ENCODE data around the gene ITPRID2.

ITPRID2 gene

DNA sequence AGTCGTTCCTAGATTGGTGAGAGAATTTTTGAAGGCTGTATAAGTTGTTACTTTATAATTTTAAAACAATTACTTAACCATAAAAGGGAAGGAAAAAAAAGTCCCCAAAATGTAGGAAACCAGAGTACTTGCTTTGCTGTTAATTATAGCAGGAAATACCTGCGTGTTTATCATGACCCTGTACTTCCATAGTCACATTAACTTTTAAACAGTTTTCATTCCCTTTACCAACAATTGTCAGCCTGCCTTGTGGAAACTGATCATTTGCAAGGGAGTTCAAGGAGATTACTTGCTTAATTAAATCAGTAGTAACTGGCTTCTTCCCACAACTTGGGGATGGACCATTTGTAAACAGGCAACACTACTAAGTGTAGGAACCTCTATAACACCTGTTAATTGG is 6.4 kb upstream of the ITPRID2 start:
- TF ChIP-seq, protein P1, sequence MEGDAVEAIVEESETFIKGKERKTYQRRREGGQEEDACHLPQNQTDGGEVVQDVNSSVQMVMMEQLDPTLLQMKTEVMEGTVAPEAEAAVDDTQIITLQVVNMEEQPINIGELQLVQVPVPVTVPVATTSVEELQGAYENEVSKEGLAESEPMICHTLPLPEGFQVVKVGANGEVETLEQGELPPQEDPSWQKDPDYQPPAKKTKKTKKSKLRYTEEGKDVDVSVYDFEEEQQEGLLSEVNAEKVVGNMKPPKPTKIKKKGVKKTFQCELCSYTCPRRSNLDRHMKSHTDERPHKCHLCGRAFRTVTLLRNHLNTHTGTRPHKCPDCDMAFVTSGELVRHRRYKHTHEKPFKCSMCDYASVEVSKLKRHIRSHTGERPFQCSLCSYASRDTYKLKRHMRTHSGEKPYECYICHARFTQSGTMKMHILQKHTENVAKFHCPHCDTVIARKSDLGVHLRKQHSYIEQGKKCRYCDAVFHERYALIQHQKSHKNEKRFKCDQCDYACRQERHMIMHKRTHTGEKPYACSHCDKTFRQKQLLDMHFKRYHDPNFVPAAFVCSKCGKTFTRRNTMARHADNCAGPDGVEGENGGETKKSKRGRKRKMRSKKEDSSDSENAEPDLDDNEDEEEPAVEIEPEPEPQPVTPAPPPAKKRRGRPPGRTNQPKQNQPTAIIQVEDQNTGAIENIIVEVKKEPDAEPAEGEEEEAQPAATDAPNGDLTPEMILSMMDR (IDR thresholded peaks at IDR 0.05; ENCODE audit: borderline replicate concordance, control extremely low read depth, extremely low read depth, insufficient read depth, missing control alignments): no peak
- DNase-seq (ENCODE audit: low spot score): no peak
- in situ Hi-C loops (cut with MboI; ENCODE audit: low sequenced_read_pairs, unreplicated experiment): no loop called here

DNA sequence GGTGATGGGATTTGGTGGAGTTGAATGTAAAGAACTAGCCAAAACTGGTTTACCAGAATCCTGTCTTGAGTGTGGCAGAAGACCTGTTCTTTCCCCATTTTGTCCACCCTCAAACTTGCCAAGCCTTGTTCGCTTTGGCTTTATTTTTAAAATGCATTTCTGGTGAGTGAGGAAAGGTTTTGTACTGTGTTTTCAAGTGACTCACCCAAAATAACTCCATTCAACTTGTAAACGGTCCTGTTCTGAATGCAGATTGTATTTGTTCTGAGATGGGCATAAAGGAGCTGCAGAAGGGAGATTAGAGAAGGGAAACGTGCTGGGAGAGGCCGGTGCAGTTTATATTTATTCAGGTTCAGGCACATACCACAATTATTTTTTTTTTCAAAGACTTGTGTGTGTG is 5.3 kb upstream of the ITPRID2 start:
- TF ChIP-seq, protein P1 (IDR thresholded peaks at IDR 0.05; ENCODE audit: borderline replicate concordance, control extremely low read depth, extremely low read depth, insufficient read depth, missing control alignments): no peak
- in situ Hi-C loops (cut with MboI; ENCODE audit: low sequenced_read_pairs, unreplicated experiment): no loop called here
- DNase-seq (ENCODE audit: low spot score): no peak

DNA sequence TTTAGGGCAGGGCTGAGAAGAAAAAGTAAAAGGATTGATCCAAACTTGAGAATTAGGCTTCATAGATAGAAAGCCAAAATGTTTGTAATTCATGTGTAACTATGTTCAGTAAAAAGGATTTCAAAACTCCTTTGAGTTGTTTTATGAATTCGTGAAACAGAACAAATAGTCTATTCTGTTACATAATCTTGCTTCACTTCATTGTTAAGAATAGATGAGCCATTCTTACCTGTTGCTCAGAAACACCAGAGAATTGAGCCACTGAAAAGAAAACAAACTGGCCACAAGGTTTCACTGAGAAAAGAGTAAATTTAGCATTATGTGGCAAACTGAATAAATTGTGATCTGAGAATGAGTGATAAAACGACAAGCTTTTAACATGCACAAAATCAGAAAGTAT is 4.5 kb upstream of the ITPRID2 start:
- in situ Hi-C loops (cut with MboI; ENCODE audit: low sequenced_read_pairs, unreplicated experiment): no loop called here
- DNase-seq (ENCODE audit: low spot score): no peak
- TF ChIP-seq, protein P1 (IDR thresholded peaks at IDR 0.05; ENCODE audit: borderline replicate concordance, control extremely low read depth, extremely low read depth, insufficient read depth, missing control alignments): no peak

DNA sequence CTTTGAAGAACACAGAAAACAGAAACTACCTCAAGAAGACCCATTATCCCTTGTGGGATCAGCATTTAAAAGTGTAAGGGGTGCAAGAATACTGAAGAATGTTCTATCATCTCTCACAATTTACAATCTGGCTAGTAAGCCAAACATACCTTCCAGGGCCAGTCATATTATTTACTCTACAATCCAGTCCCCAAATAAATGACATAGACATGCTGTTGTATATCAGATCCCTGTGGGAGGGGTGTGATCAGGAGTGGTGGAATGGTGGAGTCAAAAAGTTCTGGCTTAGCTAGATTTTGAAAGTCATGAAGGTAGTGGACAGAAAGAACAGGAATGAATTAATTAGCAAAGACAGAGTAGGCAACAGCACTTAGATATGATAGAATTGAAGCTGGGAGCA is 1.8 kb upstream of the ITPRID2 start:
- no peak for DNase-seq (ENCODE audit: low spot score)
- TF ChIP-seq, protein P1 (IDR thresholded peaks at IDR 0.05; ENCODE audit: borderline replicate concordance, control extremely low read depth, extremely low read depth, insufficient read depth, missing control alignments): no peak
- in situ Hi-C loops (cut with MboI; ENCODE audit: low sequenced_read_pairs, unreplicated experiment): no loop called here

DNA sequence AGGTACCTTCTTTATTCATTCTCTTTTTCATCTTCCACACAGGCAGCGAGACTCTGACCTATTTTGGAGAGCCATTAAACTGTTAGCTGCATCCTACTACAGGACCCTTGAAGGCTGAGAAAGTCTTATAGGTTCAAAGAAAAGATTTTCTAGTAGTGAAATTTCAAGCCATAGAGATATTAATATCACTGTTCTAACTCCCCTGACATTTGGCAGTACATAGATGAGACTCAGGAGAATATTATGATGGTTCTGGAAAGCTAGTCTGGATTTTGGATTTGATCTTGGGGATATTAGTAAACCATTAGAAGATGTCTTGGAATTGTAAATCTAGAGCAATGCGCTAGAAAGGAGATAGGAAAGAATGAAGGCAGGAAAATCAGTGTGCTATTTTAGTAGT is 1.3 kb upstream of the ITPRID2 start:
- TF ChIP-seq, protein P1 (IDR thresholded peaks at IDR 0.05; ENCODE audit: borderline replicate concordance, control extremely low read depth, extremely low read depth, insufficient read depth, missing control alignments): no peak
- in situ Hi-C loops (cut with MboI; ENCODE audit: low sequenced_read_pairs, unreplicated experiment): no loop called here
- DNase-seq (ENCODE audit: low spot score): no peak

DNA sequence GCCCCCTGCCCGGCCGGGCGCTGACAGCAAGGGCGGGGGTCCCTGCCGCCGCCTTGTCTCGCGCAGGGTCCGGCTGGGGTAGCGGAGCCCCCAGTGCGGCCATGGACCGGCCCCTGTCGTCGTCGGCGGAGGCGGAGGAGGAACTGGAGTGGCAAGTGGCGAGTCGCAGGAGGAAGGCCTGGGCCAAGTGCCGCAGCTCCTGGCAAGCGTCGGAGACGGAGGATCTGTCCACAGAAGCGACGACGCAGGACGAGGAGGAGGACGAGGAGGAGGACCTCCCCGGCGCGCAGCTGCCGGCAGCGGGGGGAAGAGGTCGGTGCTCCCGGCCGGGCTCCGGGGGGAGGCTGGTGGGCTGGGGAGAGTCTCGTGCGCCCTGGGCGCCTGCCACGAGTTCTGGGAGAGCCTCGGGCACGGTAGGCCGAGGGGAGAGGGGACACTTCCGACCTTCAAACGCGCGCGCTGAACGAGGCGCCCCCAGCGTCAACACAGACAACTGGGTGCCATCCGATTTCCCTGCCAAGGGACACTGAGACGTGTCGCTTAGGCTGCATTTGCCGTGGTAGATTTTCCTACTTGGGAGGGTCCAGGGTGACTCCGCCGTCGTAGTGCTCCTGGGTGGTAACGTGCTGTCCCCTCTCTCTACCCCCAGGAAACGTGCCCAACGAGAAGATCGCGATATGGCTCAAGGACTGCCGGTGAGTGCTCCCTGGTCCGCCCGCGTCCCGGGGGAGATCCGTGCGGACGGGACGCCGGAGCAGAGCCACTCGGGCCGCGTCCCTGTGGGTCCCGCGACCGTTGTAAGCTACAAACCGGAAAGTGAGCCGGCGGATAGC is 652 bp downstream of the ITPRID2 start:
- TF ChIP-seq, protein P1 (IDR thresholded peaks at IDR 0.05; ENCODE audit: borderline replicate concordance, control extremely low read depth, extremely low read depth, insufficient read depth, missing control alignments): no peak
- DNase-seq (ENCODE audit: low spot score): peak; percentile 67
- in situ Hi-C loops (cut with MboI; ENCODE audit: low sequenced_read_pairs, unreplicated experiment): no loop called here

Measured in GM13976 (cell line).